ENCODE data around the gene GPR35. TPM values are rescaled to one million over a fixed set of nuclear protein-coding genes. Genes with fewer than 3 reads are reported as not detected.

The GPR35 gene
- total RNA-seq, 2 donors from 2014 or later: 0.55 to 0.71 TPM

- no peak overlapping the region for H3K4me3 ChIP-seq (ENCODE audit: low read length)
- no peaks in the 10 kb centered on the region for H3K27me3 ChIP-seq (ENCODE audit: control insufficient read depth, insufficient read depth, low read length, poor library complexity, severe bottlenecking)
- H3K4me3 Mint-ChIP-seq: no peak overlapping the region
- H3K36me3 Mint-ChIP-seq (ENCODE audit: low read depth): peaks cover 9% of the 10 kb centered on the region
- no peak for TF ChIP-seq CTCF (conservative IDR thresholded peaks at IDR 0.05)
- peaks cover 7% of the 10 kb centered on the region for H3K36me3 ChIP-seq (ENCODE audit: control insufficient read depth, insufficient read depth, low read length)
- H3K27me3 Mint-ChIP-seq (ENCODE audit: insufficient read depth): no peaks in the 10 kb centered on the region
- H3K27ac Mint-ChIP-seq: no peak overlapping the region
- H3K9me3 Mint-ChIP-seq: no peaks in the 10 kb centered on the region
- 95 to 97% methylated on average over 10 to 16 of the region's 16 CpGs for WGBS, 2 experiments (ENCODE audit: insufficient coverage in 1 of 2, insufficient read length in 1 of 2)
- DNase-seq: no peak
- no peak overlapping the region for H3K9ac ChIP-seq (ENCODE audit: extremely low read depth, low read length, poor library complexity, severe bottlenecking)
- no peak overlapping the region for H3K27ac ChIP-seq (ENCODE audit: low read depth, low read length)
- no peaks in the 10 kb centered on the region for H3K4me1 ChIP-seq (ENCODE audit: control insufficient read depth, insufficient read depth, low read length)
- no peaks in the 10 kb centered on the region for H3K4me1 Mint-ChIP-seq
- no peaks in the 10 kb centered on the region for H3K9me3 ChIP-seq (ENCODE audit: control insufficient read depth, low read length)
Measured at GRCh38 chr2:240600451-240600961, 24.8 kb upstream of the GPR35 start.

DNA sequence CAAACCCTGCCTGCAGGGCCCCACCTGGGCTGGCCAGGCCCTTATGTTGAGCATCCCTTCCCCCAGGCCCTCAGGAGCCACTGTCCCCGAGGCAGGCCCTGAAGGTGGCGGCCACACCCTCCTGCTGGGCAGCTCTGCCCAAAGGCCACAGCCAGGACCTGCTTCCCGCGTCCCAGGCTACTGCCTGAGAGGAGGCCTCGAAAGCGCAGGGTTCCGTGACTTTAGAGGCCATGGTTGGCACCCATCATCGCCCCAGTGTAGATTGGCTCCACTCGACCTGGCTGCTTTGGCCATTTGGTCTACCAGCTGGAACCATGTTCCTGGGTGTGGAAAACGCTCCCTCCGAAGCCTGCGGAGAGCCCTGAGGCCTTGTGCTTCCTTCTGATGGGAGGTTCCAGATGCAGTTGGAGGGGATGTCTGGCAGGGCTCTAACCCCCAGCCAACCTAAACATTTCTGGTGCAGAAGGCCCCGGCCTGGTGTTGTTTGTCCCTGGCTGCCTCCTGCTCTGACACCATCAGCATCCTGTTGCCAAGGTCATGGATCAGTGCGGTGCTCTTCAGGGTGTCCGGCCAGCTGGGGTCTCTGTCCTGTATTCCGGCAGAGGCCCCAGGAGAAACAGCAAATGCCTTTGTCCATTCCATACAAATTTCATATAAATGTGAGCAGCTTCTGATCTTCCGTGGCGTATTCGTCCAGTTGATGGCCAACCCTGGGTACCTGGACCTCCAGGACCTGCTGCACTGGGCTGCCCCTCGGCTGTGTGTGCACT lies 24.0 kb upstream of the GPR35 start:
- no peak overlapping the region for H3K4me3 Mint-ChIP-seq
- Histone ChIP-seq H3K27me3 (ENCODE audit: control insufficient read depth, insufficient read depth, low read length, poor library complexity, severe bottlenecking) (no peaks in the 10 kb centered on the region), H3K36me3 (ENCODE audit: control insufficient read depth, insufficient read depth, low read length) (peaks cover 6% of the 10 kb centered on the region), H3K9ac (ENCODE audit: extremely low read depth, low read length, poor library complexity, severe bottlenecking) (no peak overlapping the region), H3K4me1 (ENCODE audit: control insufficient read depth, insufficient read depth, low read length) (no peaks in the 10 kb centered on the region), H3K4me3 (ENCODE audit: low read length) (no peak overlapping the region), H3K9me3 (ENCODE audit: control insufficient read depth, low read length) (no peaks in the 10 kb centered on the region), H3K27ac (ENCODE audit: low read depth, low read length) (no peak overlapping the region)
- H3K27ac Mint-ChIP-seq: no peak overlapping the region
- H3K9me3 Mint-ChIP-seq: no peaks in the 10 kb centered on the region
- DNase-seq: no peak
- TF ChIP-seq CTCF (conservative IDR thresholded peaks at IDR 0.05): no peak
- no peaks in the 10 kb centered on the region for H3K27me3 Mint-ChIP-seq (ENCODE audit: insufficient read depth)
- H3K36me3 Mint-ChIP-seq (ENCODE audit: low read depth): peaks cover 5% of the 10 kb centered on the region
- 90 to 93% methylated on average over 17 to 20 of the region's 20 CpGs for WGBS, 2 experiments (ENCODE audit: insufficient coverage in 1 of 2, insufficient read length in 1 of 2)
- H3K4me1 Mint-ChIP-seq: no peaks in the 10 kb centered on the region

DNA sequence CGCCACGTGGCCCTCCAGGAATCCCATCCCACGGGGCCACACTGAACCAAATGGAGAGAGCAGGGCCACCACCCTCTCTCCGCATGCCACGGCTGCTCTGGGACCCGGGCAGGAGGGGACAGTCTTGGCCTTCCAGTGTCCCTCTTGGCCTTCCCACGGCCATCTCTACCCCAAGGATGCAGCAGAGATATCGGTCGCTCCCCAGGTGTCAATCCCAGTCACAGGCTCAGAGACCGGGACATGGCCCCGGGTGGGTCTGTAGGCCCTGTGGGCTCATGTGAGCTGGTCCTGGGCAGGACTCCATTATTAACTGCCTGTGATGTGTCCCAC lies 23.5 kb upstream of the GPR35 start:
- DNase-seq: no peak

More for the DNA sequence above, 23.5 kb upstream of the GPR35 start:
- H3K36me3 ChIP-seq (ENCODE audit: control insufficient read depth, insufficient read depth, low read length): peaks cover under 1% of the 10 kb centered on the region
- no peak overlapping the region for H3K4me3 ChIP-seq (ENCODE audit: low read length)
- no peaks in the 10 kb centered on the region for H3K9me3 ChIP-seq (ENCODE audit: control insufficient read depth, low read length)
- 93 to 96% methylated on average over 5 to 11 of the region's 11 CpGs for WGBS, 2 experiments (ENCODE audit: insufficient coverage in 1 of 2, insufficient read length in 1 of 2)
- Mint-ChIP-seq H3K4me1 (no peaks in the 10 kb centered on the region), H3K27ac (no peak overlapping the region), H3K9me3 (no peaks in the 10 kb centered on the region), H3K27me3 (ENCODE audit: insufficient read depth) (no peaks in the 10 kb centered on the region), H3K36me3 (ENCODE audit: low read depth) (peaks cover 5% of the 10 kb centered on the region), H3K4me3 (no peak overlapping the region)
- H3K27me3 ChIP-seq (ENCODE audit: control insufficient read depth, insufficient read depth, low read length, poor library complexity, severe bottlenecking): no peaks in the 10 kb centered on the region
- no peak overlapping the region for H3K9ac ChIP-seq (ENCODE audit: extremely low read depth, low read length, poor library complexity, severe bottlenecking)
- TF ChIP-seq CTCF (conservative IDR thresholded peaks at IDR 0.05): no peak
- H3K4me1 ChIP-seq (ENCODE audit: control insufficient read depth, insufficient read depth, low read length): no peaks in the 10 kb centered on the region
- no peak overlapping the region for H3K27ac ChIP-seq (ENCODE audit: low read depth, low read length)
